Measurements from ENCODE around the gene UROC1.
A peak's percentile ranks its signal among the peaks of the same experiment; 100 is the strongest.

UROC1 gene

DNA sequence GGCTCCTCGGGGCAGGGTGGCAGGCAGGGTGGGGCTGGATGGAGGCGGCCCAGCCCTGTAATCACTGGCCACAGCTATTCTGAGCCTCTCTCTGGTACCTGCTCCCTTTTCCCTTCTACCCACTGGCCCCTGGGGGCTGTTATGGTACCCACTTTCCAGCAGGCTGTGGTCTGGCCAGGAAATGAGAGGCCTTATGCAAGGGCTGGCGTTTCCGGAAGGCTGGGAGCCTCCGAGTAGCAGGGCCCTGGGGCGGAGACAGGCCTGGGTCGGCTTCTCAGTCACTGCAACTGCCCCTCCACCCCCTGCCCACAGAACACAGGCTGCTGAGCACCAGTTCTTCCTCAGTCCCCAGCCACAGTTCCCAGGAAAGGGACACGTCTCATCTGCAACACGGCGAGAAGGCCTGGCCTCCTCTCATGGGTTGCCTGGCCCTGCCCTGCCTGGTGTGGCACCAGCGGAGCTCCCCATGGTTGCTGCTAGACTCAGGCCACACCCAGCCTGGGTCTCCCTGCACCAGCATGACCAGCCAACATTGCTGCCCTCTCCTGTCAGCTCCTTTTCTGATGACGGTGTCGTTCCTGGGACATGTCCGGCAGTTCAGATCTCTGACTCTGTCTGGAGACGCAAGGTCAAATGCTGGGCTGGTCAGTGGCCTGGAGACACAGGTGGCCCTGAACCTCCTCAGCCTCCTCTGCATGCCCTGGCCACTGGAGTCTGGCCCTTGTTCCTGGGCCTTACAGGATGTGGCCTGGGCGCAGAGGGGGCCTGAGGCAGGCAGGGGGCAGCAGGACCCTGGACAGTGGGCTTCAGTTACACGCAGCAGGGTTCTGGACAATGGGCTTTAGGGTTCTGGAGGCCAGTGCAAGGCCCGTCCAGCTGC, 12.8 kb upstream of the UROC1 start:
- DNase-seq (ENCODE audit: low spot score) = no peak

GRCh38 chr3:126529585-126530170, 12.1 kb upstream of the UROC1 start:
- no peak for DNase-seq (ENCODE audit: low spot score)

GRCh38 chr3:126528800-126529541, 11.4 kb upstream of the UROC1 start:
- no peak for DNase-seq (ENCODE audit: low spot score)

GRCh38 chr3:126528419-126528799, 10.8 kb upstream of the UROC1 start:
- no peak for DNase-seq (ENCODE audit: low spot score)

- DNase-seq (ENCODE audit: low spot score) = no peak
Measured at GRCh38 chr3:126527455-126528211, 10.1 kb upstream of the UROC1 start.

DNA sequence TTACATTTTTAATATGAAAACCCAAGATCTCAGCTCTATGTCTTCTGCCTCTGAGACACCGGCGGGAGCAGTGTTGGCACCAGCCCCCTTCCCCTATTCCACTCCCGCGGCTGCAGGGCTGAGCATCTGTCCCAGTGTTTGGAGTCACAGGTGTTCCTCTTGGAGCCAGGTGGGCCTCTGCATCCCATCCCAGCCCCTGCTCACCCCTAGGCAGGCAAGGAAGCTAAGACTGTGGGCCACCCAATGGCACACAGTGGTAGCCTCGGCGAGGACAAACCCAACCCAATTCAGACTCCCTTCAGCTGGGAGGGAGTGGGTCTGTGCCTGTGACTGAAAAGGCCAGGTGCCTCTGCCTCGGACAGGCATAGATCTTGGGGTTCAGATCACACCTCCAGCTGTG, 9.4 kb upstream of the UROC1 start:
- DNase-seq (ENCODE audit: low spot score) = no peak

DNA sequence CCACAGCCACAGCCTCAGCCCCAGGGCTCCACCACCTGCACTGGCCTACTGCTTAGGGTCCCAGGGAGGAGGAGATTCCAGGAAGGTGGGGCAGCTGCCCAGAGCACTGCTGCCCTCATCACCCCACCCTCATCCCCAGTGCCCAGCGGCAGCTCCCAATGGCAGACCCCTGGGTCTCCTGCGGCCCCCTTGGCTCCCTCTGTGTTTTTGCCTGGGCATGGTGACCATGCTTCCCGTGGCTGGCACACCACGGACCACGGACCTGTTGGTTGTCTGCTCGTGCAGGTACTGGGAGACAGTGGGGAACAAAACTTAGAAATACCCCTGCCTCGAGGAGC, 9.1 kb upstream of the UROC1 start:
- DNase-seq (ENCODE audit: low spot score) = no peak

- DNase-seq (ENCODE audit: low spot score) = no peak
Measured at GRCh38 chr3:126525853-126526667, 8.5 kb upstream of the UROC1 start.

GRCh38 chr3:126525091-126525852, 7.7 kb upstream of the UROC1 start:
- no peak for DNase-seq (ENCODE audit: low spot score)

- no peak for DNase-seq (ENCODE audit: low spot score)
Measured at GRCh38 chr3:126524429-126524988, 6.9 kb upstream of the UROC1 start.

DNA sequence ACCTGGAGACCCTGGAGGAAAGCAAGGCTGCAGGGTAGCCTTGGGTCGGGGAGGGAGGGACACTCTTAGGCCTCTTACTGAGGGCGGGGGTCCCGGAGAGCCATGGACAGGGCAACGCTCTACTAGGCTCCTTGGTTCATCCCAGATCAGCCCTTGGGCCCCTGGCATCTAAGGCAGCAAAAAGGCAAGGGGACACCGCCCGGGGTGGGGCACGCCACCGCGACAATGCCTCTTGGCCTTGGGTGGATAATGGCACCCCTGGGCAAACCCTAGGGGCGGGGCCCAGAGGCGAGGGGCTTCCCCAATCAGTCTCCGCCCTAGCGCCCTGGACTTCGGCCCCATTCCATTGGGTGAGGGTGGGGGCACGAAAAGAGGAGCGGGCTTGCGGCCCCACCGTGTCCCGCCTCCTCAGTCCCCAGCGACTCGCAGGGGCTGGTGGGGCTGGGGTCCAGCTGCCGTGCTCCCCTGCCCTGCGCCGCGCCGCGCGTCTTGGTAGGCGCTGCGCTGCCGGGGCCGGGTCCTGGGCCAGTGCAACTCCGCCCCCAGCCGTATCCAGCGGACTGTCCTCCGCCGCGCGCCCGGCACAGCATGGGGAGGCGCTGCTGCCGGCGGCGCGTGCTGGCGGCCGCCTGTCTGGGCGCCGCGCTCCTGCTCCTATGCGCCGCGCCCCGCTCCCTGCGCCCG, 6.3 kb upstream of the UROC1 start, which contains the start of gene CHST13:
Gene CHST13, plus strand, starts transcription at position 411 of the 684 bp plus-strand sequence. Its CDS starts 178 bp downstream, at position 589.
- DNase-seq (ENCODE audit: low spot score) = no peak

DNA sequence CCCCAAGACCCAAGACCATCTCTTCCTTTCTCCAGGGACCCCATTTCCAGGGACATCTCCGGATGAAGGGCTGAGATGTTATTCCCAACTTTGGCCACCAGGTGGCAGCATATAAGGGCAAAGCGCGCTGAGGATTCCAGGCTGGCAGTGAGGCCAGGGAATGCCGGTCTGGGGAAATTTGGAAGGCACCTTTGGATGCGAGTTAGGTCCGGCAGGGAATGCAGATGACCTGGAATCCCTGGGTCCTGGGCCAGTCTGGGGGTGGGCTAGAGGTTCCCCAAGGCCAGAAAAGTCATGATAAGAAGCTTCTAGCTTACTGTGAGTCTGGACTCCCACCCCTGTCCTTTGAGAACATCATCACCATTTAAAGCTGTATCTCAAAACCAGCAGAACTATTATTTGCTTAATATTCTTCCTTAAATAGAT, 4.8 kb upstream of the UROC1 start:
- DNase-seq (ENCODE audit: low spot score) = peak; percentile 32

- no peak for DNase-seq (ENCODE audit: low spot score)
Measured at GRCh38 chr3:126521122-126521891, 3.7 kb upstream of the UROC1 start.

DNA sequence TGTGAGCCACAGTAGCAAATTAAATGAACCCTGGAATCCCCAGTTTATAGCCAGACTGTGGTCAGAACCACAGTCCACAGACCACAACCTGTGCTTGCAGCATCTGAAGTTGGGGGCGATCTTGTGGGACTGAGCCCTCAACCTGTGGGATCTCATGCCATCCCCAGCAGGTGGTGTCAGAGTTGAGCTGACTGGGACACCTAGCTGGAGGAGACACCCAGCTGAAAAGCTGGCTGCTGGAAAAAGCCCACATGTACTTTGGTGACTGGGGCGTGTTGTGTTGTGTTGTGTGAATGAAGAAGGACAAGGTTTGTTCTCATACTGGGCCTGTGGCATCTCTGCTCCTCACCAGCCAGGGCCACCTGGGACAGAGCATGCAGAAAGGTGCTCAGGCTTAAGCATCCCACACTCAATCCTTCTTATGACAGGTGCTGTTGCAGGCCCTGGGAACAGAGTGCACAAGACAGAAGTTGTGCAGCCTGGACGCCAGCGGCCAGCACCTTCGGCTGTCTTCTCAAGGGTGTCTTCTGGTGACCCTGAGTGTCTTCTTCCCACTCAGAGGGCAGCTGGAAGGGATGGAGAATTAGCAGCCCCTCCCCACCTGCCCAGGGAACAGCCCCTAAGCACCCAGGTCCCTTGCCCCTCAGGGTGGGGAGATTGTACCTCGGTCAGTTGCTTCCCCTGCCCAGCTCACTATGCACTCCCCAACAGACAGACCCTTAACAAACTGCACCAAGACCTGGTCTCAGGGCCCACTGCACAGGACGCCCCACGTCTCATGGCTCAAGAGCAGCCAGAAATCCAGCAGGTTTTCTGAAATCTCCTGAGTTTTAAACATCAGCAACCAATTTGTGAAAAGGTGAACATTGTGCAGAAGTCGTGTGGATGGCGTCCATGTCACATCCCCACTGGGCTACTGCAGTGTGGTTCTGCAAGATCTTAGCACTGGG, 2.2 kb upstream of the UROC1 start:
- no peak for DNase-seq (ENCODE audit: low spot score)

DNA sequence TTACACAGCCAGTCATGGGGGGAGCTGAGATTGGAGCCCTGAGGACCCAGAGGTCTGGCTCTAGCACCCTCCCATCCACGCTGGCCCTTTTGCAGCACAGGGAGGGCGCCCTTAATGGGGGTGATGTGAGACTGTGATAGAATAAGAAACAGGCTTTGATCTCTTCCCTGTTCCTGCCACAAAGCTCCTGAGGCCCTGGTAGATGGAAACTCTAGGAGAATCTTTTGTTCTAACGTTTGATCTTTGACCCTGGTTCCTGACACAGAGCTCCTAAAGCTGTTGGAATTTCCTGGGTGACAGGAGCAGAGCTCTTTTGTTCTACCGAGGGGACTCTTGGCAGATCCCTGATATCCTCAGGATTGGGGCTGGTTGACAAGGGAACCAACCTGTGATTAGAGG, 1.2 kb upstream of the UROC1 start:
- no peak for DNase-seq (ENCODE audit: low spot score)

DNA sequence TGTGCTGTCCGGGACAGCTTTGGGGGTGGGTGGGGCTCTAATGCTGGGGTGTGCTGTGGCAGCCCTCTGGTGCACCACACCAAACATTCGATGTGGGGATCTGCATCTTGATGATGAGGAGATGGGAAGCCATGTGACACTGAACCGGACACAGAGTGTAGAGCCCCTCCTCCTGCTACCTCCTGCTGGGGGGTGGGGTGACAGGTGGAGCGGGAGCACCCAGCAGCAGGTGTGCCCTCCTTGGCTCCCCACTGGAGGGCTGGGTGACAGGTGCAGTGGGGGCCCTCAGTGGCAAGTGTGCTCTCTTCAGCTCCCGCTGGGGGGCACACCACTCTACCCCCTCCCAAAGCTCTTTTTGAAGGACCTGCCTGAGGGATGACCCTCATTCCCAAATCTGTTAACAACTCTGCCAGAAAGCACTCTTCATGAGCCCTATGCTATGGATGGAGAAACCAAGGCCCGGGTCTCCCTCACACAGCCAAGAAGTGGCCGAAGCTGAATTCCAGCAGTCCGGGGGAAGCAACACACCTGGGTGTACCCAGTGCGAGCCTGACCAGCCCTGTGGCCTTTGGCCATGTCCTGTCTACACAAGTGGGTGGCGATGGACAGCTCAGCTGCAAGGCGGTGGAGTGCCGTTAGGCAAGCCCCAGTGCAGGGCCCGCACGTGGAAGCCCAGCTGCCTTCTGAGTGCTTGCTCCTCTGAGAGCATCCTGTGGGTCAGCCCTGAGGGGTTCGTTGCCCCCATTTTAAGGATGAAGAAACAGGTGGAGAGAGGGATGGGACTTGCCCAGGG, 609 bp upstream of the UROC1 start:
- DNase-seq (ENCODE audit: low spot score) = no peak

DNA sequence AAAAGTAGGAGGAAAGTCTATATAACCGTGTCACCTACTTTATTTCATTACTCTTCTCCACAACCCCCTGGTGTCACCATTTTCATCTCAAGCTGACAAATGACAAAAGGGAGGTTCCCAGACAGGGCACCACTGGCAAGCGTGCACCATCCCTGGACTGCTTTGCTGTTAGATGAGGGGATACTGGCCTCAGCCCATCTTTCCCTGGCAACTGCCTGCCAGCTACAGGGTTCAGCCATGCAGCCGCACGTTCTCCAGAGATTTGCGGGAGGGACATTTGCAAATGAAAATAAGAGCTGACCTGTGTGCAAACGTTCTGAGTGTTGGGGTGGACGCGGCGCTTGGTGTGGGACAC, 660 bp downstream of the UROC1 start:
- DNase-seq (ENCODE audit: low spot score) = no peak

All from putamen (tissue), 1 donor.